ENCODE measurements around the gene ENPP3.

Gene ENPP3

GRCh38 chr6:131680868-131681267 is 43.8 kb downstream of the ENPP3 start:
- ATAC-seq (ENCODE audit: low read depth) (no peak), DNase-seq (ENCODE audit: low spot score) (no peak)
- Histone ChIP-seq H3K27ac (ENCODE audit: poor library complexity, severe bottlenecking) (no peak overlapping the region), H3K4me3 (ENCODE audit: severe bottlenecking) (no peak overlapping the region), H3K9me3 (ENCODE audit: severe bottlenecking) (no peaks in the 10 kb centered on the region), H3K36me3 (ENCODE audit: low read depth) (no peaks in the 10 kb centered on the region), H3K4me1 (ENCODE audit: insufficient read depth, poor library complexity, severe bottlenecking) (no peaks in the 10 kb centered on the region), H3K27me3 (ENCODE audit: insufficient read depth, poor library complexity, severe bottlenecking) (no peaks in the 10 kb centered on the region)
- no peak for TF ChIP-seq CTCF (IDR thresholded peaks at IDR 0.05; ENCODE audit: poor library complexity, severe bottlenecking)

- no peak for DNase-seq (ENCODE audit: low spot score)
- Histone ChIP-seq H3K27ac (ENCODE audit: poor library complexity, severe bottlenecking) (no peak overlapping the region), H3K4me1 (ENCODE audit: insufficient read depth, poor library complexity, severe bottlenecking) (no peaks in the 10 kb centered on the region), H3K9me3 (ENCODE audit: severe bottlenecking) (no peaks in the 10 kb centered on the region), H3K36me3 (ENCODE audit: low read depth) (no peaks in the 10 kb centered on the region), H3K4me3 (ENCODE audit: severe bottlenecking) (no peak overlapping the region), H3K27me3 (ENCODE audit: insufficient read depth, poor library complexity, severe bottlenecking) (no peaks in the 10 kb centered on the region)
- TF ChIP-seq CTCF (IDR thresholded peaks at IDR 0.05; ENCODE audit: poor library complexity, severe bottlenecking), result no peak
- no peak for ATAC-seq (ENCODE audit: low read depth)
Measured at GRCh38 chr6:131681585-131681984, 44.5 kb downstream of the ENPP3 start.

- Histone ChIP-seq H3K4me3 (ENCODE audit: severe bottlenecking) (no peak overlapping the region), H3K27me3 (ENCODE audit: insufficient read depth, poor library complexity, severe bottlenecking) (no peaks in the 10 kb centered on the region), H3K27ac (ENCODE audit: poor library complexity, severe bottlenecking) (no peak overlapping the region), H3K36me3 (ENCODE audit: low read depth) (no peaks in the 10 kb centered on the region), H3K9me3 (ENCODE audit: severe bottlenecking) (no peaks in the 10 kb centered on the region), H3K4me1 (ENCODE audit: insufficient read depth, poor library complexity, severe bottlenecking) (no peaks in the 10 kb centered on the region)
- ATAC-seq (ENCODE audit: low read depth) (no peak), DNase-seq (ENCODE audit: low spot score) (no peak)
- no peak for TF ChIP-seq CTCF (IDR thresholded peaks at IDR 0.05; ENCODE audit: poor library complexity, severe bottlenecking)
Measured at GRCh38 chr6:131682442-131682841, 45.3 kb downstream of the ENPP3 start.

- DNase-seq (ENCODE audit: low spot score) (no peak), ATAC-seq (ENCODE audit: low read depth) (no peak)
- no peak for TF ChIP-seq CTCF (IDR thresholded peaks at IDR 0.05; ENCODE audit: poor library complexity, severe bottlenecking)
- Histone ChIP-seq H3K4me1 (ENCODE audit: insufficient read depth, poor library complexity, severe bottlenecking) (no peaks in the 10 kb centered on the region), H3K4me3 (ENCODE audit: severe bottlenecking) (no peak overlapping the region), H3K9me3 (ENCODE audit: severe bottlenecking) (no peaks in the 10 kb centered on the region), H3K36me3 (ENCODE audit: low read depth) (no peaks in the 10 kb centered on the region), H3K27me3 (ENCODE audit: insufficient read depth, poor library complexity, severe bottlenecking) (no peaks in the 10 kb centered on the region), H3K27ac (ENCODE audit: poor library complexity, severe bottlenecking) (no peak overlapping the region)
Measured at GRCh38 chr6:131683479-131683878, 46.4 kb downstream of the ENPP3 start.

- ATAC-seq (ENCODE audit: low read depth), result no peak
- Histone ChIP-seq H3K9me3 (ENCODE audit: severe bottlenecking) (no peaks in the 10 kb centered on the region), H3K4me3 (ENCODE audit: severe bottlenecking) (no peak overlapping the region), H3K4me1 (ENCODE audit: insufficient read depth, poor library complexity, severe bottlenecking) (no peaks in the 10 kb centered on the region), H3K27me3 (ENCODE audit: insufficient read depth, poor library complexity, severe bottlenecking) (no peaks in the 10 kb centered on the region), H3K36me3 (ENCODE audit: low read depth) (no peaks in the 10 kb centered on the region), H3K27ac (ENCODE audit: poor library complexity, severe bottlenecking) (no peak overlapping the region)
- TF ChIP-seq CTCF (IDR thresholded peaks at IDR 0.05; ENCODE audit: poor library complexity, severe bottlenecking), result no peak
- DNase-seq (ENCODE audit: low spot score), result no peak
Measured at GRCh38 chr6:131685266-131685780, 48.2 kb downstream of the ENPP3 start.
